Mucosa of descending colon (tissue), 3 donors: ENCODE data around the gene IFI27L2. TPM values are rescaled to one million over a fixed set of nuclear protein-coding genes. Genes with fewer than 3 reads are reported as not detected.

Experiments used
- ATAC-seq: fragments of 200-7000 bp; cut with Tn5 transposase; one replicate; pipeline ENCODE4 v1.9.1; 2020; ENCODE audit warnings: mild to moderate bottlenecking, moderate library complexity
- DNase-seq, 3 donors: peaks; one replicate each; pipeline ENCODE4 v3.0.0-alpha.2; 2020
- H3K36me3 ChIP-seq: fragments of 200-600 bp; one replicate; pipeline ENCODE4 v1.8.0; 2021; ENCODE audit warnings: low read depth, mild to moderate bottlenecking
- H3K4me1 ChIP-seq: fragments of 200-600 bp; one replicate; pipeline ENCODE4 v1.8.0; 2021; ENCODE audit warnings: low read depth, mild to moderate bottlenecking
- H3K4me3 ChIP-seq: fragments of 200-600 bp; one replicate; pipeline ENCODE4 v1.8.0; 2021; ENCODE audit warnings: mild to moderate bottlenecking
- H3K9me3 ChIP-seq: fragments of 200-600 bp; one replicate; pipeline ENCODE4 v1.8.0; 2021; ENCODE audit warnings: mild to moderate bottlenecking
- CTCF ChIP-seq: fragments of 200-600 bp; IDR thresholded peaks from one replicate; pipeline ENCODE4 v1.8.0; 2022; ENCODE audit warnings: antibody characterized with exemption, mild to moderate bottlenecking
- intact Hi-C, 2 donors: fragments of 100-400 bp; cut with DNase I in 1 of 2; cut with micrococcal nuclease in 1 of 2; formaldehyde crosslinking; loops; one replicate each; pipeline versions ENCODE4 v1.11.0 to v1.11.1; 2022; cut with DNase I, micrococcal nuclease
- total RNA-seq, 3 donors: library from RNA; stranded (reverse); fragmentation: NEBNext Ultra II Directional in 2 of 3; extraction: Animal tissue kit (Norgen Biotek cat#: 25700) in 2 of 3; gene quantifications; one replicate each; pipeline versions ENCODE4 v1.2.1 to v1.2.4, GENCODE V29; 2021 to 2023
- donor health status: DM: no; HTN: no; CAD: no; lungs with moderate emphysema.
- donor health status: DM: no; HTN: no; CAD: no.
- donor health status: DM: no; HTN: yes; CAD: no.

The IFI27L2 gene
- total RNA-seq, 3 donors from 2014 or later: 22.4 to 25.5 (median 24.3) TPM

GRCh38 chr14:94109915-94110250, 19.5 kb downstream of the IFI27L2 start:
- no peaks in the 10 kb centered on the region for H3K9me3 ChIP-seq
- ATAC-seq (no peak), DNase-seq (no peak)
- H3K36me3 ChIP-seq: no peaks in the 10 kb centered on the region
- peaks cover 24% of the 10 kb centered on the region for H3K4me1 ChIP-seq
- no peak for TF ChIP-seq CTCF
- no peak overlapping the region for H3K4me3 ChIP-seq
- intact Hi-C loops: loop anchor here in 1 of 2 donors (2.0 kb wide), 1 partner anchor 29 kb away; the partner anchor contains the start of genes DDX24 and IFI27L1

- ATAC-seq: no peak
- DNase-seq: no peak
- TF ChIP-seq CTCF: no peak
Observed at GRCh38 chr14:94104731-94105130, 24.7 kb downstream of the IFI27L2 start.

GRCh38 chr14:94103554-94104150, 25.8 kb downstream of the IFI27L2 start:
- ATAC-seq (peak; percentile 2), DNase-seq (no peak)
- H3K4me3 ChIP-seq: no peak overlapping the region
- no peak for TF ChIP-seq CTCF
- no peaks in the 10 kb centered on the region for H3K9me3 ChIP-seq
- intact Hi-C loops: no loop called here
- H3K36me3 ChIP-seq: no peaks in the 10 kb centered on the region
- peaks cover 8% of the 10 kb centered on the region for H3K4me1 ChIP-seq

More at GRCh38 chr14:94104731-94105130, 24.7 kb downstream of the IFI27L2 start:
- no peaks in the 10 kb centered on the region for H3K36me3 ChIP-seq
- H3K9me3 ChIP-seq: no peaks in the 10 kb centered on the region
- H3K4me1 ChIP-seq: peaks cover 8% of the 10 kb centered on the region
- intact Hi-C loops: no loop called here
- no peak overlapping the region for H3K4me3 ChIP-seq

- no peak for TF ChIP-seq CTCF
- ATAC-seq (peak; percentile 93), DNase-seq (peak in 2 of 3 donors; percentile 40 to 55)
- H3K4me1 ChIP-seq: peaks cover 8% of the 10 kb centered on the region
- intact Hi-C loops: no loop called here
- no peak overlapping the region for H3K4me3 ChIP-seq
- H3K36me3 ChIP-seq: no peaks in the 10 kb centered on the region
- no peaks in the 10 kb centered on the region for H3K9me3 ChIP-seq
Observed at GRCh38 chr14:94102768-94103482, 26.5 kb downstream of the IFI27L2 start.

- no peak for TF ChIP-seq CTCF
- DNase-seq: peak in 1 of 3 donors; percentile 45
- no peak overlapping the region for H3K4me3 ChIP-seq
- H3K9me3 ChIP-seq: no peaks in the 10 kb centered on the region
- H3K4me1 ChIP-seq: peaks cover 8% of the 10 kb centered on the region
- H3K36me3 ChIP-seq: no peaks in the 10 kb centered on the region
- no peak for ATAC-seq
- intact Hi-C loops: no loop called here
Observed at GRCh38 chr14:94101748-94102147, 27.7 kb downstream of the IFI27L2 start.
